Fibroblast of the aortic adventitia (primary cell): Measurements from ENCODE around the gene CALD1. TPM values are rescaled to one million over a fixed set of nuclear protein-coding genes. Genes with fewer than 3 reads are reported as not detected.

Experiments
- DNase-seq: peaks from one replicate; pipeline ENCODE4 v3.0.0-alpha.2; 2010; ENCODE audit warnings: low read depth
- H3K4me3 ChIP-seq: 2 replicates; pipeline ENCODE4 v1.5.1; 2011; ENCODE audit warnings: low read depth, mild to moderate bottlenecking, control low read depth, low read length, moderate library complexity
- CTCF ChIP-seq: IDR thresholded peaks from 2 replicates; pipeline ENCODE4 v1.5.1; 2011; ENCODE audit warnings: mild to moderate bottlenecking, low read length, control low read depth, inconsistent platforms; ENCODE audit not compliant: insufficient read depth
- total RNA-seq: library from RNA; depleted of rRNA; stranded (reverse); fragments of >200 nt; gene quantifications from 2 replicates; pipeline ENCODE4 v1.2.3, GENCODE V29; 2012; ENCODE audit warnings: low replicate concordance

Gene CALD1
- total RNA-seq, 1 donor = 201 TPM

GRCh38 chr7:134948246-134948645 is 168.8 kb downstream of the CALD1 start:
- no peak overlapping the region for H3K4me3 ChIP-seq
- no peak for DNase-seq
- TF ChIP-seq CTCF = no peak

GRCh38 chr7:134948736-134949135 is 169.3 kb downstream of the CALD1 start:
- H3K4me3 ChIP-seq = no peak overlapping the region
- peak; percentile 43 for DNase-seq
- TF ChIP-seq CTCF = no peak

- no peak for DNase-seq
- no peak for TF ChIP-seq CTCF
- no peak overlapping the region for H3K4me3 ChIP-seq
Measured at GRCh38 chr7:134949171-134949570, 169.7 kb downstream of the CALD1 start.

GRCh38 chr7:134954197-134955082 is 175.0 kb downstream of the CALD1 start:
- TF ChIP-seq CTCF = peak; percentile 54
- peak; percentile 70 for DNase-seq
- H3K4me3 ChIP-seq = no peak overlapping the region

GRCh38 chr7:134957005-134957404 is 177.6 kb downstream of the CALD1 start:
- no peak for TF ChIP-seq CTCF
- no peak overlapping the region for H3K4me3 ChIP-seq
- DNase-seq = no peak

GRCh38 chr7:134959810-134960209 is 180.4 kb downstream of the CALD1 start:
- TF ChIP-seq CTCF = no peak
- no peak for DNase-seq
- H3K4me3 ChIP-seq = no peak overlapping the region
